DMS114 treated with DMSO at 0.1 percent for 48 hours (cell line): ENCODE data around the gene MAP10.

Experiments
- DNase-seq: peaks from one replicate; lab custom pipeline; 2025; ENCODE audit not compliant: unreplicated experiment; lab: John Stamatoyannopoulos, UW

The MAP10 gene

DNA sequence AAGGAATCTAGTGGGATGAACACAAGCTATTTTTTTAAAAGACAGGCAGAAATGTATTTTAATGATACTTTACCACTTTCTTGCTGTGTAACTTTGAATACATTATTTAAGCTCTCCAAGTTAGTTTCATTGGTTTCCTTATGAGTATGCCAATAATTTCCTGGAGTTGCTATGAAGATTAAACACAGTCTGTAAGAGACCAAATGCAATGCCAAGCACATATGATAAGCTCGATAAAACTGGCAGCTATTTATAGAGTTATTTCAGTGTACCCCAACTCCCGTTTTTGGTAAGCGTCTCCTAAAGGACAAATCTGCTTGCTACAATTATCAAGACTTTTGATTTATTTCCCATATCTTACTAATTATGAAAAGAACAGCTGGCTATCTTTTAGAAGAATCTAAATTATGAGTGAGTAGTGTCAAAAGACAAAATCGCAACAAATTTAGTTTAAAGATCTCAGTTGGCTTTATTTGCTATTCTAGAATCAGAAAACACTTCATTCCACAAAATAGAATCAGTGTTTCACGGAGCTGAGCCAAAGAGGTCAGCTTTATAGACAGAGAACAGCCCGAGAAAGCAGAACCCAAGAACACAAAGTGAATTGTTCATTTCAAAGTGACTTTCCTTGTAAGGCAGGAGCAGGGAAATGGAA is 7.2 kb upstream of the MAP10 start:
- no peak for DNase-seq

DNA sequence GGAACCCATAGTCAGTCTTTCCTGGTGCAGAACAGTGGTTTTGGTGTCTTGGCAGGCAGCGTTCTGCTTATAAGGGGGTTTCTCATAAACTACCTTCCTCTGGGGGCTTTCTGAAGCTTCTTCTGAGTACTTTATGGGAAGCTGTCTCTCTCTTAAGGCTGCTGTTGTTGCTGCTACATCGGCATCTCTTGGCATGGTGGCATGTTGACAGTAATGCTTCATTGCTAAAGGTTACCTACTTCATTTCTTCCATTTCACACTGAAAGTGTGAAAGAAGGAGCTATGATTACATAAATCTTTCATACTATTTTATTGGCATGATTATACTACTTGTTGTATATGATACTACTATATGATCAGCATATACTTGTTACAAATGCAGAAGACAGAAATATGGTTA is 6.3 kb upstream of the MAP10 start:
- DNase-seq: no peak

DNA sequence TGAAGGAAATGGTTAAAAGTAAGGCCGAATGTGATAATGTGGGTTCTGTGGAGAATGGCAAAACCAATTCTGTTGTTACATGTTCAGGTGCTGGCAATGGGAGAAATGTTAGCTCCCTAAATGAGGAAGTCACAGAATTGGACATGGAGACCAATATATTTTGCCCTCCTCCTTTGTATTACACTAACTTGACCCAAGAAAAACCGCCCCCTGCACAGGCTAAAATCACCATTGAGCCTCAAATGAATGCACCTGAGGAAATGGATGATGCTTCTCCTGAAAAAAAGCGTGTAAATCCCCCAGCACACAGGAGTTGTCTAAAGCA is 932 bp downstream of the MAP10 start:
- no peak for DNase-seq

DNA sequence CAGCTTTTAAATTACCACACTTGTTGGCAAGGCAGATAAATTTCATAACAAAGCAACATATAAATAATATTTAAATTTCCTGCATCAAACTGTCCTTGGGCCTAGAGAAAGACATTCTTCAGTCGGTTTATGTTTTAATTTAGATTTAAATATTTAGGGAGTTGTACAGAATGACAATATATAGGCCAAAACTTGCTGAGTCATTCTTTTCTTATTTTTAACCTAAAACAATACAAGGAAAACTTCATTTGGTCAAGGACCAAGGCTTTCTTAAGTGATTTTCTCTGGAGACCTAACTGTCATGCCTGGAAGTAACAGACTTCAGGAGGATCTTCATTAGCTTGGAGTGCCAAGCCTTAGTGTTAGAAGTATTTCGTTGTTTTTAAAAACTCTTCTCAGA is 5.6 kb downstream of the MAP10 start:
- DNase-seq: no peak

DNA sequence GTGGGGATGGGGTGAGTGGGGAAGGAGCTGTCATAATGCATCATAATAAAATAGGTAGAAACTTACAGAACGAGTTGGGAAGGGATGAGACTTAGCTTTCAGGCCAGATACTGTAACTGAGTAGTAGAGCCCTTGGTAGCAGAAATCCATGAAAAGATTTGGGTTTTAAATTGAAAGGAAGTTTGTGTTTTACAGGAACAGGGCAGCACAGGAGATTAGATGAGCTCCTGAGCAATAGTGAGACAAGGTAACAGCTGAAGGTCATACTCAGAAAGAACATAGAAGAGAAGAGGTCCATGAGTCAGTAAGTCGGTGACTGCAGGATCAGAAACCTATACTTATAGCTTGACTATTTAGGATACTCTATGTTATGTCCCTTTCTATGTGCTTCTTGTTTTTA is 7.3 kb downstream of the MAP10 start:
- no peak for DNase-seq

DNA sequence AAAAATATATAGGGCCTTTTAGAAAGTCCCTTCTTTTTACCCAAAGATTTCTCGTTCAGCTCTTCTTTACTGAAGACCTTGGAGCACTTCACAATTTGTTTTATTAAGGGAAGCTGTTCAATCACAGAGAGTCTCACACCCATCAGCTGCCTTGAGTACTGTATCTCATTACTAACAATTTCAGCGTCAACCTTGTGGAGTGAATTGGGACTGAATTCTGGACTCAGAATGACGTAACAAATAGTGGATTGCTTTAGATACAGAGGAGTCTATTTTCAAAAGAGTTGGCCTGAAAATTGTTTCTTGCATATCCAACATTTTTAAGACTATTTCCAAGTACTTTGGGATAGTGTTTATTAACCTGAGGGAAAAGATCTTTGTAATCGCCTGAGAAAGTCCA is 7.9 kb downstream of the MAP10 start:
- no peak for DNase-seq

DNA sequence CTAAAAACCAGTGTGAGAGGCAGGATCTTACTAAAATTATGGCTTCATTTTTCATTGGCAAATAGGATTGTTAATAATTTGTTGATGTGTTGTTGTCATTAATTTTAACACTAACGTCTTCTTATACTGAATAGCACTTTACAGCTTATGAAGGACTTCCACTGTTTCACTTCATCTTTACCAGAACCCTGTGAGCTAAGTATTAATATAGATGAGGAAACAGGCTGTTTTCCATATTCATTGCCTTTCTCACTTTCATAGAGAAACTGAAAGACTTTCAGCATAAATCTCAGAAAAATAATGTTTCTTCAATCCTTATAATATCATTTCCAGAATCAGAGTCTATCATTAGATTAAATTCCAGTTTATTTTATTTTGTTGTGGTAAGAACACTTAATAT is 8.5 kb downstream of the MAP10 start:
- DNase-seq: no peak

DNA sequence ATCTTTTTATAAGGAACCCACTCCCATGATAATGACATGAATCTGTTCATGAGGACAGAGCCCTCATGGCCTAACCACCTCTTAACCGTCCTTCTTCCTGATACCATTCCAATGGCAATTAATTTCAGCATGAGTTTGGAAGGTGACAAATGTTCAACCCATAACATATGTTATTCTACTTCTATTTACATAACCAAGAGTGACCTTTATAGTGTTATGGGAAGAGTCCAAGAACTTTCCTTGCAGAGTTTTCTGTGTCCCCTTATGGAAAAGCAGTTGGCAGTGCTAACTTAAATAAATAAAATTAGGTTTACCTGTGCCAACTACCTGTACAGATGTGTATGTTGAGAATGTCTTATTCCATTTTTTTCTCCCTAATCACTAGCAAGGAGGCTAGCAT is 11.1 kb downstream of the MAP10 start:
- no peak for DNase-seq

DNA sequence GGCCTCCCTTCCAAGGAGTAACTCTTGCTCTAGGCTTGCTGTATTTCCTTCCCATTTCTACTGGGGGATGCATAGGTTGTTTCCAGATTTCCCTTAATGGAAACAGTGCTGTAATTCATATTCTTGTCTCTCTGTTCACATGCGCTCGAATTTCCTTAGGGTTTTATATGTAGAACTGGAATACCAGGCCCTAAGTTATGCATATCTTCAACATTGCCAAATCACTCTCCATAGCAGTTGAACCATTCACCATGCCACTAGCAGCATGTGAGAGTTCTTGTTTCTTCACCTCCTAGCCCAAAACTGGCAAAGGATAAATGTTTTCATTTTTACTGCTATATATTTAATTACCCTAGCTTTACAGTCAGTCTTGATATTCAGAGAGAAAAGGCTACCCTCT is 12.8 kb downstream of the MAP10 start:
- DNase-seq: no peak

DNA sequence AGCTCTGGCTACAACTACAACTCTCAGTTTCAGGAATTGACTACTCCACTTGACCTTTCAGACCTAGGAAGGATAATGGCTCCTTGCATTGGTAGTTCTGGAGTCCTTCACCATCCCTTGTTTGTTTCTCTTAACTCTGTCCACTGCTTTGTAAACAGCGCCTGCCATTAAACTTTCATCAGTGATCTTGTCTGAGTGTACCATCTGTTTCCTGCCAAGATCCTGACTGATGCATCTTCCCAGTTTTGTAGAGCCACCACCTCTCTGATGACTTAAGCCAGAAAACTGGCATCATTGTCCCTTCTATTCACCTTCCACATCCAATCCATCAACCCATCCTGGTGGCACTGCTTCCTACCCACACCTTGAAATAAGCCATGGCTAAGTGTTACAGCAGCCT is 15.2 kb downstream of the MAP10 start:
- DNase-seq: no peak

DNA sequence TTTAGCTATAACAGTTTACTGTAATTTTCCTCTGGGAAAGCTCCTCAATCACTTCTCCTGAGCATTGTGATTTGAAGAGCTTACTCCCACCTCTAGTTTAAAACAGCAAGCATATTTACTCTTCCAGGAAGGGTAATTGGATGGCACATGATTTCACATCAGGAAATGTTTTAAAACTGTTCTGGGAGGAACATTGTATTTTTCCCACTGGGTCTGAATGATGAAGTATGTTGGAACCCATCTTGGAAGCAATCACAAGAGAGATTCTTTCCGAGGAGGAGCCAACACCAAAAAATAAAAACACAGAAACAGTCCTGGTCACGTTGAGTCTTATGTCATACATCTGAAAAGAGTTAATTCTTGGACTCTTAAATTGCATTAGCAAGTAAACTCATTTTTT is 17.3 kb downstream of the MAP10 start:
- DNase-seq: no peak

DNA sequence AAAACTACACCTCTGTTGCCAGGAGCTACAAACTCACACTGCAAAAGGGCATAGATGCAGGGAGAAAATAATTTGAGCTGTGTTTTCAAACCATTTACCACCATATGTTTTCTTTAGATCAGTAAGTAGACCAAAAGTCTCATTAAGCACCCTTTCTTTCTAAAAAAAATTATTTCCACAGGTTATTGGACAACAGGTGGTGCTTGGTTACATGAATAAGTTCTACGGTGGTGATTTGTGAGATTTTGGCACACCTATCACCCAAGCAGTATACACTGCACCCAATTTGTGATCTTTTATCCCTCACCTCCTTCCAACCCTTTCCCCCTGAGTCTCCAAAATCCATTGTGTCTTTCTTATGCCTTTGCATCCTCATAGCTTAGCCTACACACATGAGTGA is 21.1 kb downstream of the MAP10 start:
- DNase-seq: no peak

DNA sequence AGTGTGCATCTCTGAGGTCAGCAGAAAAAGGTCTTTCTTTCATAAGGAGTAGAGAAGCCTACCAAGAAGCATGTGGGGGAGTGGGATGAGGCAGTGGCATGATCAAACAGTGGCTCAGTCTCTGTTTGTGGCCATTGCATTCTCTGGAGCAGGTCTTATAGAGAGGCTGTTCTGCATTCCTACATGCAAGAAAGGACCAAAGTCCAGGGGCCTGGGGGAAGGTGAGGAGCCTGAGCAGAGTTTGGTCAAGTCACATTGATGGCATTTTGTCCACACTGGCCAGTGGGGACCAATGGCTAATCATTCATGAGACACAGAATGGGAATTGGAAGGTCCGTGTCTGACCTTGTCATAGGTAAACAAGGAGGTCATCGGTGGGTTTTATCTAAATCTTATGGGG is 25.4 kb downstream of the MAP10 start:
- DNase-seq: no peak

DNA sequence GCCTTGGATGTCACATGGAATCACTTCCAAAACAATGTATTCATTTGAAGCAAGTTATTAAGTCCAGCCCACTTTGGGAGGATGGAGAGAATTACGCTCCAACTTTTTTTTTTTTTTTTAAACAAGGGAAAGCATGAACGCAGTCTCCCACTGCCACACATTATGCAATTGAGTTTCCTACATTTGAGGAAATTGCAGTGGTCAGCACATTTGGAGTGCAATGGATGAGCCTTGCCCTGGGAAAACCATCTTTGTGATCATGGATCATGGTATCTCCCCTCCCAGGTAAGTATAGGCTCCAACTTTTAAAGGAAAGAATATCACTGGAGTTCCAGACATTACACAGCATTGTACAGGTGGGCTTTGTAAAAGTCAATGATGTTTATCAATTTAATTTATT is 26.7 kb downstream of the MAP10 start:
- no peak for DNase-seq

DNA sequence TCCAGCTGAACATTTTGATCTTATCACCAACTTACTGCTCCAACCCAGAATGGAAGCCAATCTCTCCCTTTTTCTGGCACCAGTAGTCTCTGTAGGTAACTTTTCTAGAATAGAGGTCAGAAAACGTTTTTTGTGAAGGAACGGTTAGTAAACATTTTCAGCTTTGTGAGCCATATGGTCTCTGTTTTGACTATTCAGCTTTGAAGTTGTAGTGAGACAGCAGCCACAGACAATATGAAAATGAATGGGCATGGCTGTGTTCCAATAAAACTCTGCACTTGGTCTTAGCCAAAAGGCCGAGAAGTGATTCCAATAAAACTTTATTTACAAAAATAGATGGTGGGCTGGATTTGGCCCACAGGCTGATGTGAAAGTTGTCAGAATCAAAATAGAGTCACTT is 28.9 kb downstream of the MAP10 start:
- DNase-seq: no peak

DNA sequence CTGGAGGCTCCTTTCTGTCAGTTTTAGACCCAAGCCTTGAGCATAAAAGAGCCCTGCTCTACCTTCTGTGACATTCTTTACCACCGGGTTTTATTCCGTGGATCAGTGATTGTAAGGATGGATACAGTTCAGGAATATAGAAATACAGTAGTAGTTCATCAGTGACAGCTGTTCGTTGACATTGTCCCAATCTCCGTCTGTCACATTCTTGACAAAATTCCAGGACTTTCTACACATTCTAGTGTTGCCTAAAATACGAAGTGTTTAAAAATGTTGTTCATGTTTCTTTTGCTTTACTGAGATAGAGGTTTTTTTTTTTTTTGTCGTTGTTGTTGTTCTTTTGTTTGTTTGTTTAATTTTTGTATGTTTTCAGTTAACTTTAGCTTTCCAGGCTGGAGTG is 29.9 kb downstream of the MAP10 start:
- no peak for DNase-seq

DNA sequence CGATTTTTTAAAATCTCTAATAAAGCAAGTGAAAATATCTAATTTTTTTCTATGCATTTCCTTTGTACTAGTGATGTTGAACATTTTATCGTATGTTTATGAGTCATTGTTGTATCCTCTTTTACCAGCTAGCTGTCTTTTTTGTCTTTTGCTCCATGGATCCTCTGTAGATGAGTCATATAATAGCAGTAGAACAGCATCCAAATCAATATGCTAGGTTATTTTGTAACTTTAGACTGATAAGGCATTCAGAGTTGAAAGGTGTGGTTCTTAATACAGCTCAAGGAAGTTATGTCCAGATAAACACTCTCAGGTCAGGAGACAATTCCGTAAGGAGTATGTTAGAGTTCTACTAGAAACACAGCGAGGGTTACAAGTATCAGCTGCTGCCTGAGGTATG is 31.9 kb downstream of the MAP10 start:
- no peak for DNase-seq

DNA sequence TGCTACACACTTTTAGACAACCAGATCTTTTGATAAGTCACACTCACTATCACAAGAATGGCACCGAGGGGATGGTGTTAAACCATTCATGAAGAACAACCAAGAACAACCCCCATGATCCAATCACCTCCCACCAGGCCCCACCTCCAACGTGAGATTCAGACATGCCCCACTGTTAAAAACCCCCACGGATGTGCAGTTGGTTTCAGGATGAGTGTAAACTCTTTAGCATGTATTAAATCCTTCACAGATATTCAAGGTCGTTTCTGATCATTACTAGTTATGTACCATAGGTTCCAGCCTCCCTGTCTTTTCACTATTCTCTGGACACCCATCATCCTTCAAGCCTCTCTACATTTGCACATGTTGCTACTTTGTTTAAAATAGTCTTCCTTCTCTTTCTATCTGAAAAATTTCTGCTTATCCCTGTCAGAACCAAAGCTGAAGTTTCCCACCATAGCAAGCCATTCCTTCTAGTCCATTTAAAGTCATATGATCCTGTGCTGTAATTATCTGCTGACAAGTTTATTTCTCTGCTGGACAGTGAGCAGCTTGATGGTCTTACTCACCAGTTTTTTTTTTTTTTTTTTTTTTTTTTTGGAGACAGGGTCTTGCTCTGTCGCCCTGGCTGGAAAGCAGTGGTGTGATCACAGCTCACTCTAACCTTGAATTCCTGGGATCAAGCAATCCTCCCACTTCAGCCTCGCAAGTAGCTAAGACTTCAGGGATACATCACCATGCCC is 36.8 kb downstream of the MAP10 start:
- DNase-seq: no peak

DNA sequence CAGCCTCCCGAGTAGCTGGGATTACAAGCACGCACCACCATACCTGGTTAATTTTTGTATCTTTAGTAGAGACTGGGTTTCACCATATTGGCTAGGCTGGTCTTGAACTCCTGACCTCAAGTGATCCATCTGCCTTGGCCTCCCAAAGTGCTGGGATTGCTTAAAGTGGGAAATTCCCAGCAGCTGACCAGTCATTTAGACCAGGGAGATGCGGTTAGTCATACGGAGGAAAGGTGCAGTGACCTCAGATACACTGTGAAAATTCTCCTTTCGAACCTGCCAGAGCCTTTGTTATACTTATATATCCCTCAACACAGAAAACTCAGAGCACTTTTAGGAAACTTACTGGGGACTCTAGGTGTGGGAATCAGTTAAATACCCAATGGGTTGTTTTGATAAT is 39.6 kb downstream of the MAP10 start:
- DNase-seq: no peak

DNA sequence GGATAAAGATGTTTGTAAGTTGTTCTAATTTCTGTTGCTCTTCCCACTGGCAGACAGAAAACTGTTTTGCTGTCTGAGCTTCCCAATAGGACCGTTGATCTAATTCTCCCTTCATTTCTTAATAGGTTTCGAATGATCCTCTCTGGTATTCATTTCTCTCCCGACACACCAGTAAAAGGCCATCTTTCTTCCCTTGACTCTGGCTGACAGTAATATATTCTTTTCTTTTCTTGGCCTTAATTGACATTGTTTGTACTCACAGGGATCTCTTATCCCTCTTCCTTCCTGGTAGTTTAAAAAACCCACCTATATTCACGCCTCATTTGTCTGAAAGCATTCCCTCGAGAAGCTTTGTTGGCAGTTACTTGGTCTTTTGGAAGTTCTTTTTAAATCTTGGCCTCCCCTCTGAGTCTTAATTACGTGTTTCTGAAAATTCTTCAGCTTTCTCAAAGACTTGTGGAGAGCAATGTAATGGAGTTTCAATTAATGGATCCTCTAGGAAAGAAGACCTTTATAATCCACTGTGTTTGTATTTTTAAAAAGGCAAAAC is 40.3 kb downstream of the MAP10 start:
- no peak for DNase-seq

DNA sequence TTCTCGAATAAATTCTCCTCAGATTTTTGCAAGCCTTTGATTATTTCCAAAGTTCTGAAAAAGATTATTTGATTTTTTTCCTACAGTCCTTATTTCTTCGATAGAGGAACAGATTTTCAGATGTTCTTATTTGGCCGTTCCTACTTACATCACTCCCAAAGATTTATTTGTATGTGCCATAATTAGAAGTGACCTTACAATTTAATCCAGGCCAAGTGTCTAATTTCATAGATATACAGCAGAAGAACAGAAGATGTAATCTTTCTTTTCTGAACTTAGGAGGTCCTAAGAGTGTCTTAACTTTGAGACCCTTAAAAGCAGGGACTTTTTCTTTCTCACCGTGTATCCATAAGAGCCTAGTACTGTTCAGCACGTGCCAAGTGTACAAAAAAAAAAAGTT is 46.3 kb downstream of the MAP10 start:
- no peak for DNase-seq

DNA sequence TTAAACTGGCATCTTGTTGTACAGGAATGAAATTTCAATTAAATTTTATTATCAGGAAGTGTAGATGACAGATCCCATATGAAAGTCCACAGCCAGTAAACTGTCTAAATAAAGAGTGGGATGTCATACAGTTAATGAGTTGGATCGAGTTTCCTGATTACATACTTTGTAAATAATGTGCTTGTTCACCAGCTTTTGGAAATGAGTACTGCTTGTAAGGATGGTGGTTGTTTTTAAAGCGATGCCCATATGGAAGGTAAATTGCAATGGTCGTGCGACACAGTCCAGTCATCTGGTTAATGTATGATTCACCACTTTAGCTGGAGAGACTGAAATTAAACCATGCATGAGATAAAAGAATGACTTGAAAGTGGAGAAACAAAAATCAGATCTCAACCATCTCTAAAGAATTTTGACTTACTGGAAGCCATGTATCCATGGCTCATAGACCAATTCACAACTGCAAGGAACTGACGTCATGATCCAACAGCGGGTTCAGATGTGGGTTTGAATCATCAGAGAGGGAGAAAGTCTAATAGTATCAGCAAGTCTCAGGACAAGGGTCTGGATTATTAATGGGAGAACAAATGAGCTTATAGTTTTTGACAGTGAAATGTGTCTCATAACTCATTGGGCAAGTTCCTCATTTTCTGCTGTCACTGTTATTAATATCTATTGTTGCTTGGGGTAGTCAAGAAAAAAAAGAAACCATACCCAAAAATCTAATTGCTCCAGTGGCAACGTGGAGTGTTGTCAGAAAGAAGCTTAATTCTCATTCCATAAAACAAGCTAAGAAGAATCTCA is 49.0 kb downstream of the MAP10 start:
- no peak for DNase-seq
